ENCODE data around the gene TAS2R13. TPM values are rescaled to one million over a fixed set of nuclear protein-coding genes. Genes with fewer than 3 reads are reported as not detected.

Gene TAS2R13
- total RNA-seq, 2 donors from 2014 or later: 2.3 to 3.1 TPM

DNA sequence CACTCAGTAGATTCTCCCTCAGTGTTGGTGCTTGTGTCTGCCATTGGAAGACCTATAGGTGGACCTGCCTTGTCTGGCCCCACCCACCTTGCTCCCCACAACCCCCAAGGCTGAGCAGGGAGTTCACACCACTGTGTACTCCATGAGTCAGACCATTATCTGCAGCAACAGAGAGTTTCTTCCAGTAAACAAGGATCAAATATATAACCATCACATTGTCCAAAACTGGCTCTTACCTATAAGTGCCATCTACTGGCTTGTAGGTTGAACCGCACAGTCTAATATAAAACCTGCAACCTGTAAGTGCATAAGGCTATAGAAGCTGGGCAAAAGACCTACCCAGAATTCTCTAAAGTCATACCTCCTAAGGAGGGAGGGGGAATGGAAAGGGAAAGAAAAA lies 7.9 kb downstream of the TAS2R13 start:
- peaks cover 0 to 8% (median 0%) of the 10 kb centered on the region in 3 donors for H3K9me3 ChIP-seq
- no peaks in the 10 kb centered on the region for H3K4me1 ChIP-seq
- H3K27me3 ChIP-seq: no peaks in the 10 kb centered on the region
- H3K27ac ChIP-seq: no peak overlapping the region
- DNase-seq: no peak
- intact Hi-C loops (cut with DNase I): no loop called here
- no peak overlapping the region for H3K4me3 ChIP-seq
- WGBS, 2 donors: 100% methylated on average over 1 of the region's 1 CpG
- H3K36me3 ChIP-seq (replicated peaks in 1 of 2; ENCODE audit: insufficient read depth in 1 of 2, low read depth in 2 of 2): no peaks in the 10 kb centered on the region
- TF ChIP-seq, protein P1, sequence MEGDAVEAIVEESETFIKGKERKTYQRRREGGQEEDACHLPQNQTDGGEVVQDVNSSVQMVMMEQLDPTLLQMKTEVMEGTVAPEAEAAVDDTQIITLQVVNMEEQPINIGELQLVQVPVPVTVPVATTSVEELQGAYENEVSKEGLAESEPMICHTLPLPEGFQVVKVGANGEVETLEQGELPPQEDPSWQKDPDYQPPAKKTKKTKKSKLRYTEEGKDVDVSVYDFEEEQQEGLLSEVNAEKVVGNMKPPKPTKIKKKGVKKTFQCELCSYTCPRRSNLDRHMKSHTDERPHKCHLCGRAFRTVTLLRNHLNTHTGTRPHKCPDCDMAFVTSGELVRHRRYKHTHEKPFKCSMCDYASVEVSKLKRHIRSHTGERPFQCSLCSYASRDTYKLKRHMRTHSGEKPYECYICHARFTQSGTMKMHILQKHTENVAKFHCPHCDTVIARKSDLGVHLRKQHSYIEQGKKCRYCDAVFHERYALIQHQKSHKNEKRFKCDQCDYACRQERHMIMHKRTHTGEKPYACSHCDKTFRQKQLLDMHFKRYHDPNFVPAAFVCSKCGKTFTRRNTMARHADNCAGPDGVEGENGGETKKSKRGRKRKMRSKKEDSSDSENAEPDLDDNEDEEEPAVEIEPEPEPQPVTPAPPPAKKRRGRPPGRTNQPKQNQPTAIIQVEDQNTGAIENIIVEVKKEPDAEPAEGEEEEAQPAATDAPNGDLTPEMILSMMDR (IDR thresholded peaks at IDR 0.05): no peak
- no peak for TF ChIP-seq POLR2A (IDR thresholded peaks at IDR 0.05)
- ATAC-seq: no peak

DNA sequence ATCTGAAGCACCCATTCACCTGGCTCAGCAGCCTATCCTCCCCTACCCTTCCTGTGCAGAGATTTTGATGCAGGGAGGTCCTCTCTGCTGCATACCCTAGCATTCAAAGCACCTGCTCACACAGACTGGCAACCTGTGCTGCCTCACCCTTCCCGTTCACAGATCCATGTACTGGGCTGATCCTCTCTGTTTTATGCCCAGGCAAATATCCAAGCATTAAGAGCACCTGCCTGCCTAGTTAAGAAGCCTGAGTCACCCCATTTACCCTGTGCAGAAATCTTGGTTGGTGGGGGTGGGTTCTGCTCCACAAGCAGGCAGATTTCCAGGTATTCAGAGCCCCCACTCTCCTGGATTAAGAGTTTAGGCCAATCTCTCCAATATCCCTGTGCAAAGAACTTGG lies 8.4 kb downstream of the TAS2R13 start:
- H3K27ac ChIP-seq: no peak overlapping the region
- no peaks in the 10 kb centered on the region for H3K27me3 ChIP-seq
- peaks cover 0 to 8% (median 0%) of the 10 kb centered on the region in 3 donors for H3K9me3 ChIP-seq
- H3K4me3 ChIP-seq: no peak overlapping the region
- no peaks in the 10 kb centered on the region for H3K36me3 ChIP-seq (replicated peaks in 1 of 2; ENCODE audit: insufficient read depth in 1 of 2, low read depth in 2 of 2)
- DNase-seq: no peak
- WGBS, 2 donors: 100% methylated on average over 1 of the region's 1 CpG
- TF ChIP-seq, protein P1 (IDR thresholded peaks at IDR 0.05): no peak
- no peak for TF ChIP-seq POLR2A (IDR thresholded peaks at IDR 0.05)
- no peaks in the 10 kb centered on the region for H3K4me1 ChIP-seq
- ATAC-seq: no peak
- intact Hi-C loops (cut with DNase I): no loop called here

DNA sequence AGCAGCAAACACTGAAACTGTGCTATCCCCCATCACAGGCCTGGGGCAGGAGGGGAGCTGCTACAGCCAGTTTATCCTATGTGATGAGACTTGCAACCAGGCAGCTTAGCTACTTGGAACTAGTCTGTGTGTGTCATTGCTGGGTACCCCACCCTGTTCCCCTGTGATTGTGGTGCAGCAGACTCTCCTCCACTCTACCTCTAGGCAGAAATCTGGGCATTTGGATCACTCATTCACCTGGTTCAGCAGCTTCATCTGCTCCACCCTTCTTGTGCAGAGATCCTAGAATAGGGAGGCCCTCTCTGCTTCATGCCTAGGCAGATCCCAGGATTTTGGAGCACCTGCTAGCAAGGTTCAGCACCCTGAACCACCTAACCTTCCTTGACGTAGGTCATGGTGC lies 8.8 kb downstream of the TAS2R13 start:
- no peak overlapping the region for H3K4me3 ChIP-seq
- intact Hi-C loops (cut with DNase I): no loop called here
- DNase-seq (no peak), ATAC-seq (no peak)
- peaks cover 0 to 8% (median 0%) of the 10 kb centered on the region in 3 donors for H3K9me3 ChIP-seq
- no peak overlapping the region for H3K27ac ChIP-seq
- H3K36me3 ChIP-seq (replicated peaks in 1 of 2; ENCODE audit: insufficient read depth in 1 of 2, low read depth in 2 of 2): no peaks in the 10 kb centered on the region
- WGBS, 2 donors: 60 to 100% methylated on average over 1 of the region's 1 CpG
- no peak for TF ChIP-seq POLR2A (IDR thresholded peaks at IDR 0.05)
- TF ChIP-seq, protein P1 (IDR thresholded peaks at IDR 0.05): no peak
- H3K27me3 ChIP-seq: no peaks in the 10 kb centered on the region
- H3K4me1 ChIP-seq: no peaks in the 10 kb centered on the region

DNA sequence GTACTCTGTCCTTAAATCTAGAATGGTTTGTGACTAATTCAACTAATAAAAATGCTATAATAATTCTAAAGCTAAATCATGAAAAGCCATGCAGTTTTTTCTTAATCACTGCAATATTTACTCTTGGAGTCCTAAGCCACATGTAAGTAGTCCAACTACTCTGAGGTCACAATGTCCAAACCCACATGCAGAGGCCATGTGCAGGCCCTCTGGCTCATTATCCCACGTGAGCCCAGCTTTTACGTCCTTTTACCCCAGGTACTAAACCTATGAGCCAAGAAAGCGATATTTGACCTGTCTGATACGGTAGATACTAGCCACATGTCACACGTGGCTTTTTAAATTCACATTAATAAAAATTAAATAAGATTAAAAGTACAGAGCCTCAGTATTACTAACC lies 12.5 kb downstream of the TAS2R13 start:
- TF ChIP-seq, protein P1 (IDR thresholded peaks at IDR 0.05): no peak
- TF ChIP-seq POLR2A (IDR thresholded peaks at IDR 0.05): no peak
- no peak overlapping the region for H3K27ac ChIP-seq
- ATAC-seq (no peak), DNase-seq (no peak)
- peaks cover 5% of the 10 kb centered on the region for H3K4me1 ChIP-seq
- H3K9me3 ChIP-seq: no peaks in the 10 kb centered on the region
- 93 to 97% methylated on average over 5 of the region's 5 CpGs for WGBS, 2 donors
- H3K27me3 ChIP-seq: no peaks in the 10 kb centered on the region
- no peak overlapping the region for H3K4me3 ChIP-seq
- intact Hi-C loops (cut with DNase I): no loop called here
- H3K36me3 ChIP-seq (replicated peaks in 1 of 2; ENCODE audit: insufficient read depth in 1 of 2, low read depth in 2 of 2): no peaks in the 10 kb centered on the region

DNA sequence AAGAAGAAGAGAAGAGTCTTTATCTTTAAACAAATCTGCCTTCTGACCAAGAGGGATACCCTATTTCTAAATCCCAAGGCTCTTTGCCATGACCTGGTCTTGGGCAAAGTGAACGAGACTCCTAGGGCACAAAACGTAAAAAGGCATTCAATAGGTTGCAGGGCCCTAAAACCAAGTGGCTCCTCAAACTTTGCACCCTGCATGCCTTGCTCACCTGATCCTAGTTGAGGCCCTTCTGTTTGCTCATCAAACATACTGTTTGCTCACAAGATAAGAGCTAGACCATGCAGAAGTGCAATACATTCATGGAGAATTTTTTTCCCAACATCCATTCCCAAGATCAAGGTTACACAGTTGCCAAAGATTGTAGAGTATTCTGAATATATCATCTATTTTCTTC lies 17.4 kb downstream of the TAS2R13 start:
- no peaks in the 10 kb centered on the region for H3K27me3 ChIP-seq
- DNase-seq (no peak), ATAC-seq (no peak)
- 44 to 66% methylated on average over 2 of the region's 2 CpGs for WGBS, 2 donors
- H3K4me1 ChIP-seq: peaks cover 7% of the 10 kb centered on the region
- TF ChIP-seq, protein P1 (IDR thresholded peaks at IDR 0.05): no peak
- no peak for TF ChIP-seq POLR2A (IDR thresholded peaks at IDR 0.05)
- intact Hi-C loops (cut with DNase I): no loop called here
- H3K36me3 ChIP-seq (replicated peaks in 1 of 2; ENCODE audit: insufficient read depth in 1 of 2, low read depth in 2 of 2): no peaks in the 10 kb centered on the region
- H3K9me3 ChIP-seq: no peaks in the 10 kb centered on the region
- H3K27ac ChIP-seq: no peak overlapping the region
- no peak overlapping the region for H3K4me3 ChIP-seq
